SKM-1 treated with dmso at 0.1 percent for 144 hours (cell line): ENCODE measurements around the gene COL3A1.

Experiments
- DNase-seq: peaks from one replicate; lab custom pipeline; 2025; ENCODE audit not compliant: unreplicated experiment; lab: John Stamatoyannopoulos, UW

COL3A1 gene

DNA sequence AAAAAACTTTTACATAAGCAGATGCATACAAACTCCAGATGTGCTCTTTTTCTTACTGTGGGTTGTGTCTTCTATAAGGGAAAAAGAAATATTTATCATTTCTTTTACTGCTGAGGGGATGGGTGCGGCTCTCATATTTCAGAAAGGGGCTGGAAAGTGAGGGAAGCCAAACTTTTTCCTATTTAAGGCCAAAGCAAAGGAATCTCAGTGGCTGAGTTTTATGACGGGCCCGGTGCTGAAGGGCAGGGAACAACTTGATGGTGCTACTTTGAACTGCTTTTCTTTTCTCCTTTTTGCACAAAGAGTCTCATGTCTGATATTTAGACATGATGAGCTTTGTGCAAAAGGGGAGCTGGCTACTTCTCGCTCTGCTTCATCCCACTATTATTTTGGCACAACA, at the start of gene COL3A1:
Gene COL3A1, plus strand, starts transcription at position 210 of the 400 bp plus-strand sequence. Its CDS starts 117 bp downstream, at position 327.
- no peak for DNase-seq

DNA sequence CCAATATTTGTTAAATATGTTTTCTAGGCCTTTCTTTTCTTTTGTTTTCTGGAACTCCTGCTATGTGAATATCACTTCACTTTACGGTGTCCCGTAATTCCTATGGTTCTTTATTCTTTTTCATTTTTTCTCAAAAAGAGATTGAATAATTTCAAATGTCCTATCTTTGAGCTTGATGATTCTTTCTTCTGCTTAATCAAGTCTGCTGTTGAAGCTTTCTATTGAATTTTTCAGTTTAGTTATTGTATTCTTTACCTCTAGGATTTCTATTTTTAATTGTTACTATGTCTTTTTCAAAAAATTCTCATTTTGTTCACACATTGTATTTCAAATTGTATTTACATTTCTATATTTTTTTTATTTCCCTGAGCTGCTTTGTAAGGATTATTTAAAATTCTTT, 45.5 kb upstream of the COL3A1 start:
- DNase-seq = no peak

GRCh38 chr2:188931361-188931760, 42.8 kb upstream of the COL3A1 start:
- DNase-seq = no peak

DNA sequence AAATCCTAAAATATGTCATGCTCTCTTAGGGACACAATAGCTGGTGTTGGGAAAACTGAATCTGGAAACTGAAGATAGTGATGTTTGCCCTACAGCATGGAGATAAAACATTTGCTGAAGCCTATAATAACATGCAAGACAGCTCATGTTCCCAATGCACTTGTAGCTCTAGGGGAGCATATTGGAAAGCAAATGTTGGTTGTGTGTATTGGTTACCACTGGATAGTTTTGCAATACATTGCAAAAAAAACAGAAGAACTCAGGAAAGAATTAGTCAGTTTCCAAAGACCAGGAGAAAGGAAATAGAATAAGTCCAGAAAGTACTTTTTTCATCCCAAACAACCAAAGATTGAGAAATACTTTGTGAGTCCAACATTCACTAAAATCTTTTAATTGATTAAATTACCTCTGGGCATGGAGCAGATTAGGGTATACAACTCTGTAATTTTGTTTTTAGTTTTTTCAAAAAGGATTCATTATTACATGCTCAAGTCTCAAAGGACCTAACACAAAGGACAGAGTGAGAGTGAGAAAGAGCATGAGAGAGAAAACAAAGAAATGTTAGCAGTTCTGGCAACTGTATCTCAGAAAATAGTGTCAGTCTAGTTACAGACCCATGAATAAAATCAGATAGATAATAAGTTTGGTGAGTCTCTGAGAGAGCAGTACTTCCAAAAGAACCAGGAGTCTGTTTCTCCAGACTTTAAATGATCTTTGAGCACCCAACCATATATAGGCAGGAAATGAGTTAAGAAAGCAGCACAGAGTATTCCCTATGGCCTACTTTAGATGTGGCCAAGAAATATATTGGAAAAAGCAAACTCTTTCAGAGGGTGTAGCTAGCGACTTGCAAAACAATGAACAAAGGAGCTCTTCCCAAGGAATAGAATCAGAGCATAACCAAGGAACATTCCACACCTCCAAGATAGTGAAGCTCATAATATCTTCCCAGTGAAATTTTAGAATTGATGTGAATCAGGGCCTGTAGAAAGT, 36.6 kb upstream of the COL3A1 start:
- DNase-seq = no peak

GRCh38 chr2:188940171-188940570, 34.0 kb upstream of the COL3A1 start:
- DNase-seq = no peak

- DNase-seq = no peak
These were observed 29.7 kb upstream of the COL3A1 start for GRCh38 chr2:188944442-188944841.

DNA sequence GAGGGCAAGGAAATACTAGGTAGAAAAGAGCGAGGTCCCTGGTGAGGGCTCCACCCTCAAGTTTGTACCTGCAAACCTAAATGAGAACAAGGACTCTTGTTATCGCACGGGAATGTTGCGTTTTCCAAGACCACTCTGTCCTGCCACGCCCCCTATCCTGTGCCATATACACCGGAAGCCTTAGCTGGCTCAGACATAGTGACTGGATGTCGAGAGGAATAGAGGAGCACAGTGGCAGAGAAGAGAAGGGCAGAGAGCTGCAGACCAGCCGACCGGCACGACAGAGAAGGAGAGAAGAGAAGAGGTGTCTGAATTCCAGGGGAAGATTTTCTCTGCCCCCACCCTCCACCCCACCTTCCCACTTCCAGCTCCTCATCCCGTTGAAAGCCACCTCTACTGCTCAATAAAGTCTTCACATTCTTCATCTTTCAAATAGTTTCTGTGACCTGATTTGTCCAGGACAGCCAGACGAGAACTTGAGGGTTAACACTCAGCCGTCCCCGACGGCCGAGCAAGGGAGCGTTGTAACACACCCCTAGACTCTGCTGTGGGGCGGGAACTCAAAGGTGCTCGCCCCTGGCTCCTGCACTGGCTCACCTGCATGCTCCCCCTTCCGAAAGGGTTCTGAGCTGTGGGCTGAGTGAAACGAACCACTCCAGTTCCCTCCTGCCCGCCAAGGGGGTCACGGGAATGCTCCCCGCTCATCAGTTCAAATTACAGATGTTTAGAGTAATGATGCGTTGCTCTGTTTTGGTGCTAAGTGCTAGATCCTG, 24.9 kb upstream of the COL3A1 start:
- DNase-seq = no peak

GRCh38 chr2:188952901-188953300, 21.3 kb upstream of the COL3A1 start:
- DNase-seq = no peak

DNA sequence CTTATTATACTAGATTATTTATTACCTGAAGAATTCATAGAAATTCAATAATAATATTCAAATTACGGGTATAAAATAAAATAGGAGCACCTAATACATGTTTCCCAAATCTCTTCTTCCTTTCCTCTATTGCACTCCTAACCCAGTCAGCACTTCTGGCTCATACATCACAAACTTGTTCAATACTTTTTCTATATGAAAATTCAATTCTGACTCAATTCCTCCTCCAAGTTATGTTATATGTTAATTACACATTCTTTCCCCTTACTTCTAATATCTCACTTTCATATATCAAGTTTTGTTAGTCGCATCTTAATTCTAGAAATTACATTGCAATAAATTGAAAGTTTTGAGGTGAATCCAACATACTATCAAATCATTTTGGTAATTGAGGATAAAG, 17.9 kb upstream of the COL3A1 start:
- no peak for DNase-seq

- no peak for DNase-seq
These were observed 17.2 kb upstream of the COL3A1 start for GRCh38 chr2:188956961-188957360.

GRCh38 chr2:188957646-188958045, 16.5 kb upstream of the COL3A1 start:
- DNase-seq = no peak

DNA sequence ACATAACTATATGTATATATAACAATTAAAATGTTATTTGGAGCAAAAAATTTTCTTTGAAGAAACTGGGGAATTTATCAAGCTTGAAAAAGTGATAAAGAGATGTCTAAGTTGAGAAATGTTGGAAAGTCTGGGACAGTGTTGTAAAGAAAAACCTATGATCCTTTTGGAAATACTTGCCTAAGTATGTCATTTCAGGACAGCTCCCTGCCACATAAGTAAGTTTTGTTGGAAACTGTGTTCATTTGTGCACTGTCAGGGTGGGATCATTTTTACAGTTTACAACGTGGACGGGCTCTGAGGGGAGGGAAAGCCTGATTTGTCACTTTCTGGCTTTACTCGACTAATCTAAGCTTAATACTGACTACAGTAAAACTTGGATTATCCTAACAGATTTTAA, 10.4 kb upstream of the COL3A1 start:
- DNase-seq = no peak

DNA sequence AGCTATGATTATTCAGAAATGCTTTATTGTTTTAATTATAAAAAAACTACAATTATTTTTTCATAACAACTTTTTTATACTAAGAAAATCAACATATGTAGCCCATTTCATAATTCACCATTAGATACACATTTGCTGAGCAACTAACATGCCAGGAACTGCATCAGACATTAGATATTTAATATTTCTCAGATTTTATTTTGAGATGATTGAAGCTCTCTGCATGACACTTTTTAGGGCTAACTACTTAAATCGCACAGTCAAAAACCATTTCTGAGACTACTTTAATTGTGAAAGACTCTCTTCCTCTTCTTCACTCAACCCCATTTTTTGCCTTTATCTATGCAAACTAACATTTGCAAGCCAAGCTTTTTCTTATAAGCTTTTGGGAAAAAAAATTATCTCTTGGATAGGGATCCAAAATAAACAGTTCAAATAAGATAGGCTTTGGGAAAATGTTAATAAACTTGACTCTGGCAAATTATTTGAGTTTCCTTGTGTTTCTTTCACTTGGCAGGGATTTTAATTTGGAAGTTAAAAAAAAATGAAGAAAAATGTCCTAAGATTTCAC, 9.1 kb upstream of the COL3A1 start:
- DNase-seq = no peak

- DNase-seq = no peak
These were observed 8.6 kb upstream of the COL3A1 start for GRCh38 chr2:188965563-188965962.

DNA sequence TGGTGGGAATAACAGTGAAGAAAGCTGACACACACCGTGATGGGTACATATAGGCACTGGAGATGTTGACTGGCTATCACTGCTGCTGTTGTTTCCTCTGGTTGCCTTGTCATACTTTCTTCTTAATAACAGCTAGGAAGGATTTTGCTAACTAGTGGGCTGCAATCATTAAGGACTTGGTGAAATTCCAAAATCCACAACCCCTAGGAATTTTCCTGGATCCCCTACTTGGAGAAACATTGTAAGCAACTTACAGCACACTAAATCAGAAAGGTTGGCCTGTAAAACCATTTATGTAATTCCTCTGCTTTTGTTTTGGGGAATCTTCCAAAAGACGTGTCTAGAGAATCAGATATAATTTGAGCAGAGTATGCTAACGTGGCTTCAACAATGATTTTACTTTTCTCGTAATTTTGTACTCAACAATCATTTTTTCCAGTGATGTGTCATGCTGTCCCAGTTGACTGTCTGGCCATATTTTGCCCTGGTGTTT, 8.0 kb upstream of the COL3A1 start:
- DNase-seq = no peak

GRCh38 chr2:188966728-188967440, 7.3 kb upstream of the COL3A1 start:
- DNase-seq = no peak

- no peak for DNase-seq
These were observed 4.9 kb upstream of the COL3A1 start for GRCh38 chr2:188969236-188969635.

DNA sequence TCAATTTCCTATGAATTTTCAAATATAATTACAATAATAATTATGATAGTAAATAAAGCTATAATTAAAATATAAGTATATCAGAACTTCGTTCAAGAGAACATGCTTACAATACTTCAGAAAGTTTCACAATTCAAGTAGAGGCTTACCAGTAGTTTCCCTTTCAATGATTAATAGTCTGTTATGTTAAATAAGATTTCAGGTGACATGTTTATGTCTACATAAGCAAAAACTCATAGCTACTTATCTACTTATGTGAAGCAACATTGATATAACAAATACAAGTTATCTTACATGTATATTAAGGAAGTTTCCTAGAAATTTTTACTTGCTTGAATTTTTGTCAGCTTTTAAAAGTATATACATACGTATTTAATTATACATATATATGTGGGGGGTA, 4.5 kb upstream of the COL3A1 start:
- no peak for DNase-seq

- DNase-seq = no peak
These were observed 4.0 kb upstream of the COL3A1 start for GRCh38 chr2:188970211-188970610.

- no peak for DNase-seq
These were observed 2.7 kb upstream of the COL3A1 start for GRCh38 chr2:188971432-188971861.

DNA sequence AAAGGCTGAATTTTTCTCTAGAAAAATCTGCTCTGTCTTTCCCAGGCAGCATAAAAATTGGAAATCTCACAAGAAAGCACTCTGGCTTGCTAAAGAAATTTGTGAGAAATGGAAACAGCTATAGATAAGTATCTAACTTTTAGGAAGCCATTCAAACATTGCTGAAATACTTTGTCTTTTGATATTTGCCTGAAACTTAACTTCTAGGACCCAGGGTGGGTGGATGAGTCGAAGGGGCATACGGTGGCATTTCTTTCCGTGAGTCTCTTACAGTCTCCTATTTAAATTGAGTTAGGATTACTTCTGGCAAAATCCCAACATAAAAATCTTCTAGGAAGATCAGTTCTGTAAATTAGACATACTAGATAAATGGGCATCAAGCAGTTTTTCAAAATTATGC, 532 bp upstream of the COL3A1 start:
- no peak for DNase-seq
